Measurements from ENCODE around the gene DDX52. TPM values are rescaled to one million over a fixed set of nuclear protein-coding genes. Genes with fewer than 3 reads are reported as not detected.

Gene DDX52
- total and polyA plus RNA-seq, 9 of the 15 experiments (the other 6 are each of a cell fraction or from before 2014, with no cell fraction given): 19.1 to 50.5 (median 34.8) TPM

DNA sequence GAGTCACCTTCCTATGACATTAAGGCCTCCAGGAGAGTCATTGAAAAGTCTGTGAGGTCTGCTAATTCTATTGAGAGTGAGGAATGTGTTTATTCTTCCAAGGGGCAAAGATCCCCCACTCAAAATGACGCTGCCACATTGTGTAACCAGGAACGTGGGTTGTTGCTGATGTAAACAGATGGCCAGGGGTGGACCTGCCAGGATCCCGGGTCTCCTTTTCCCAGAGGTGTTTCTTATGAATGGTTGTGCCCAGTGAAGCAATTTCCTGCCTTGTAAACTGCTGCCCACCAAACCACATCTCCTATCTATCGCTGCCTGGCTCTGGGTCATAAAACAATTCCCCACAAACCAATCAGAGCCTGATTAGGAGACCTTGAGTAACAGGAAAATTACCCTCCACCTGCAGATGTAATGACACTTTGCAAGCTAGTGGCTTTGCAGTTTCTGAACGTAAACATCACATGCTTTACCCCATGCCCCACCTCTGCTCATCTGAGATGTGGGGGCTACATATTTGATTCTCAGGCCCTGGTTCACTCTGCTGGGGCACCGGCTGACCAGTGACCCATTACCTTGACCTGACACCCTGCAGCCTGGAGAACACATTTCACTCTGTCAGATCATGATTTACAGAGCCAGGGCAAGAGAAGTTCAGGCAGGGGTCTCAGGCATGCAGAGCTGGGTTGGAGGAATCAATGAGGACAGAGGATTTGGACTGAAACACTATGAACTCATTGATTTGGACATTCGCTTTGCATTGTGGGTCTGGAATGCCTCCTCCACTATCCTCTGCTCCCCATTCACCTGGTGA is 33.1 kb upstream of the DDX52 start:
- ATAC-seq: no peak
- no TSS peak for BruUV-seq (replicated peaks)
- no peaks in the 10 kb centered on the region for H3K36me3 ChIP-seq (ENCODE audit: control insufficient read depth, insufficient read depth, low read length)
- no peaks in the 10 kb centered on the region for H3K4me1 ChIP-seq (replicated peaks in 1 of 2; ENCODE audit: control insufficient read depth in 2 of 2, insufficient read depth in 2 of 2, low read length in 2 of 2)
- no peak overlapping the region for H3K4me3 ChIP-seq
- peaks cover 16 to 29% of the 10 kb centered on the region in 2 experiments for H3K27me3 ChIP-seq (ENCODE audit: control insufficient read depth in 2 of 2, insufficient read depth in 2 of 2, low read length in 2 of 2)
- DNase-seq (ENCODE audit: extremely low read depth in 1 of 4, low spot score in 3 of 4): no peak
- no peaks in the 10 kb centered on the region for H3K79me2 ChIP-seq (ENCODE audit: control insufficient read depth, insufficient read depth, low read length)
- H3K27ac ChIP-seq (ENCODE audit: extremely low read depth, low read depth, low read length): no peak overlapping the region
- FAIRE-seq: no peak
- no peaks in the 10 kb centered on the region for H3K9me1 ChIP-seq (ENCODE audit: control insufficient read depth, insufficient read depth, low read length)
- ChIA-PET CTCF (ENCODE audit: low intra/inter-chr PET ratio) (no interaction called here), POLR2A (no interaction called here)
- intact Hi-C loops (cut with micrococcal nuclease) (no loop called here), in situ Hi-C loops (cut with MboI) (no loop called here)
- H3K4me2 ChIP-seq (ENCODE audit: insufficient read depth, low read length): no peak overlapping the region
- H2AFZ ChIP-seq (ENCODE audit: low read depth, low read length): no peak overlapping the region
- no peaks in the 10 kb centered on the region for H4K20me1 ChIP-seq (replicated peaks; ENCODE audit: control insufficient read depth, insufficient read depth, low read length)
- 0% methylated on average over 7 of the region's 7 CpGs for WGBS (ENCODE audit: insufficient coverage, low coverage, missing lambda C conversion rate)
- no peaks in the 10 kb centered on the region for H3K9me3 ChIP-seq (replicated peaks; ENCODE audit: control insufficient read depth, insufficient read depth, low read depth, low read length)
- no peak overlapping the region for H3K9ac ChIP-seq (ENCODE audit: insufficient read depth in 1 of 2, low read depth in 2 of 2, low read length in 2 of 2)
- TF ChIP-seq, protein P1, sequence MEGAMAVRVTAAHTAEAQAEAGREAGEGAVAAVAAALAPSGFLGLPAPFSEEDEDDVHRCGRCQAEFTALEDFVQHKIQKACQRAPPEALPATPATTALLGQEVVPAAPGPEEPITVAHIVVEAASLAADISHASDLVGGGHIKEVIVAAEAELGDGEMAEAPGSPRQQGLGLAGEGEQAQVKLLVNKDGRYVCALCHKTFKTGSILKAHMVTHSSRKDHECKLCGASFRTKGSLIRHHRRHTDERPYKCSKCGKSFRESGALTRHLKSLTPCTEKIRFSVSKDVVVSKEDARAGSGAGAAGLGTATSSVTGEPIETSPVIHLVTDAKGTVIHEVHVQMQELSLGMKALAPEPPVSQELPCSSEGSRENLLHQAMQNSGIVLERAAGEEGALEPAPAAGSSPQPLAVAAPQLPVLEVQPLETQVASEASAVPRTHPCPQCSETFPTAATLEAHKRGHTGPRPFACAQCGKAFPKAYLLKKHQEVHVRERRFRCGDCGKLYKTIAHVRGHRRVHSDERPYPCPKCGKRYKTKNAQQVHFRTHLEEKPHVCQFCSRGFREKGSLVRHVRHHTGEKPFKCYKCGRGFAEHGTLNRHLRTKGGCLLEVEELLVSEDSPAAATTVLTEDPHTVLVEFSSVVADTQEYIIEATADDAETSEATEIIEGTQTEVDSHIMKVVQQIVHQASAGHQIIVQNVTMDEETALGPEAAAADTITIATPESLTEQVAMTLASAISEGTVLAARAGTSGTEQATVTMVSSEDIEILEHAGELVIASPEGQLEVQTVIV (CRISPR knock-in tag; IDR thresholded peaks at IDR 0.05; ENCODE audit: borderline replicate concordance): no peak
- no peak for TF ChIP-seq NCOA6 (IDR thresholded peaks at IDR 0.05)
- TF ChIP-seq, protein P2, sequence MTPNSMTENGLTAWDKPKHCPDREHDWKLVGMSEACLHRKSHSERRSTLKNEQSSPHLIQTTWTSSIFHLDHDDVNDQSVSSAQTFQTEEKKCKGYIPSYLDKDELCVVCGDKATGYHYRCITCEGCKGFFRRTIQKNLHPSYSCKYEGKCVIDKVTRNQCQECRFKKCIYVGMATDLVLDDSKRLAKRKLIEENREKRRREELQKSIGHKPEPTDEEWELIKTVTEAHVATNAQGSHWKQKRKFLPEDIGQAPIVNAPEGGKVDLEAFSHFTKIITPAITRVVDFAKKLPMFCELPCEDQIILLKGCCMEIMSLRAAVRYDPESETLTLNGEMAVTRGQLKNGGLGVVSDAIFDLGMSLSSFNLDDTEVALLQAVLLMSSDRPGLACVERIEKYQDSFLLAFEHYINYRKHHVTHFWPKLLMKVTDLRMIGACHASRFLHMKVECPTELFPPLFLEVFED (CRISPR knock-in tag; conservative IDR thresholded peaks at IDR 0.05): no peak
- no peak for TF ChIP-seq MAFF (IDR thresholded peaks at IDR 0.05; ENCODE audit: low read length)
- no peak for TF ChIP-seq TAF9B (IDR thresholded peaks at IDR 0.05; ENCODE audit: partially characterized antibody)
- TF ChIP-seq FOXK2 (conservative IDR thresholded peaks at IDR 0.05 in 1 of 2, IDR thresholded peaks at IDR 0.05 in 1 of 2; ENCODE audit: low read depth in 2 of 2): no peak
- TF ChIP-seq GTF2E2 (tag; IDR thresholded peaks at IDR 0.05): no peak
- TF ChIP-seq, protein P3, sequence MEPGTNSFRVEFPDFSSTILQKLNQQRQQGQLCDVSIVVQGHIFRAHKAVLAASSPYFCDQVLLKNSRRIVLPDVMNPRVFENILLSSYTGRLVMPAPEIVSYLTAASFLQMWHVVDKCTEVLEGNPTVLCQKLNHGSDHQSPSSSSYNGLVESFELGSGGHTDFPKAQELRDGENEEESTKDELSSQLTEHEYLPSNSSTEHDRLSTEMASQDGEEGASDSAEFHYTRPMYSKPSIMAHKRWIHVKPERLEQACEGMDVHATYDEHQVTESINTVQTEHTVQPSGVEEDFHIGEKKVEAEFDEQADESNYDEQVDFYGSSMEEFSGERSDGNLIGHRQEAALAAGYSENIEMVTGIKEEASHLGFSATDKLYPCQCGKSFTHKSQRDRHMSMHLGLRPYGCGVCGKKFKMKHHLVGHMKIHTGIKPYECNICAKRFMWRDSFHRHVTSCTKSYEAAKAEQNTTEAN (CRISPR knock-in tag; IDR thresholded peaks at IDR 0.05): no peak
- TF ChIP-seq, protein P4, sequence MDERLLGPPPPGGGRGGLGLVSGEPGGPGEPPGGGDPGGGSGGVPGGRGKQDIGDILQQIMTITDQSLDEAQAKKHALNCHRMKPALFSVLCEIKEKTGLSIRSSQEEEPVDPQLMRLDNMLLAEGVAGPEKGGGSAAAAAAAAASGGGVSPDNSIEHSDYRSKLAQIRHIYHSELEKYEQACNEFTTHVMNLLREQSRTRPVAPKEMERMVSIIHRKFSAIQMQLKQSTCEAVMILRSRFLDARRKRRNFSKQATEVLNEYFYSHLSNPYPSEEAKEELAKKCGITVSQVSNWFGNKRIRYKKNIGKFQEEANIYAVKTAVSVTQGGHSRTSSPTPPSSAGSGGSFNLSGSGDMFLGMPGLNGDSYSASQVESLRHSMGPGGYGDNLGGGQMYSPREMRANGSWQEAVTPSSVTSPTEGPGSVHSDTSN (CRISPR knock-in tag; IDR thresholded peaks at IDR 0.05; ENCODE audit: low read depth): no peak
- TF ChIP-seq, protein P4 (tag; conservative IDR thresholded peaks at IDR 0.05; ENCODE audit: low read depth): no peak
- no peak for TF ChIP-seq TOE1 (IDR thresholded peaks at IDR 0.05; ENCODE audit: borderline replicate concordance)
- no peak for TF ChIP-seq TOE1 (CRISPR knock-in tag; IDR thresholded peaks at IDR 0.05; ENCODE audit: borderline replicate concordance, low read depth)
- no peak for TF ChIP-seq PTTG1 (tag; IDR thresholded peaks at IDR 0.05; ENCODE audit: low read depth)
- TF ChIP-seq GTF2F1 (IDR thresholded peaks at IDR 0.05; ENCODE audit: low read depth, low read length): no peak
- no peak for TF ChIP-seq MCM3 (IDR thresholded peaks at IDR 0.05)

Measured in K562 (cell line).